Amniotic stem cell (primary cell): Measurements from ENCODE around the gene ZBTB46.

Source experiments
- DNase-seq: peaks from one replicate; lab custom pipeline; 2025; lab: John Stamatoyannopoulos, UW

ZBTB46 gene

GRCh38 chr20:63694584-63695423 is 136.3 kb downstream of the ZBTB46 start:
- no peak for DNase-seq

- no peak for DNase-seq
Observed at GRCh38 chr20:63693733-63694583, 137.1 kb downstream of the ZBTB46 start.
